Liver (tissue), 9 donors: Measurements from ENCODE around the gene ASB13. TPM values are rescaled to one million over a fixed set of nuclear protein-coding genes. Genes with fewer than 3 reads are reported as not detected.

Experiments used
- DNase-seq: peaks from one replicate; pipeline ENCODE4 v3.0.0-alpha.2; 2017; ENCODE audit warnings: low spot score
- H3K27ac ChIP-seq, 2 donors: one replicate each; pipeline ENCODE4 v1.7.0; 2013; ENCODE audit warnings: inconsistent platforms in 2 of 2, low read length in 2 of 2, control low read depth in 1 of 2, low read depth in 1 of 2, mild to moderate bottlenecking in 1 of 2
- H3K27me3 ChIP-seq, 4 donors: one replicate each; pipeline versions ENCODE4 v1.6.1 to v1.7.0; 2013; ENCODE audit warnings: low read length in 3 of 4, inconsistent platforms in 1 of 4, mild to moderate bottlenecking in 1 of 4, moderate library complexity in 1 of 4; ENCODE audit not compliant: control insufficient read depth in 4 of 4, insufficient read depth in 4 of 4
- H3K36me3 ChIP-seq, 4 donors: one replicate each; pipeline versions ENCODE4 v1.6.1 to v1.7.0; 2013; ENCODE audit warnings: low read length in 3 of 4, mild to moderate bottlenecking in 3 of 4, low read depth in 1 of 4, moderate library complexity in 1 of 4; ENCODE audit not compliant: control insufficient read depth in 4 of 4, insufficient read depth in 3 of 4
- H3K4me1 ChIP-seq, 4 donors: one replicate each; pipeline versions ENCODE4 v1.6.1 to v1.7.0; 2013; ENCODE audit warnings: low read length in 3 of 4, mild to moderate bottlenecking in 3 of 4, moderate library complexity in 1 of 4; ENCODE audit not compliant: control insufficient read depth in 4 of 4, insufficient read depth in 4 of 4
- H3K4me3 ChIP-seq, 3 donors: one replicate each; pipeline versions ENCODE4 v1.6.1 to v1.7.0; 2013; ENCODE audit warnings: low read length in 3 of 3, control low read depth in 1 of 3, low read depth in 1 of 3, mild to moderate bottlenecking in 1 of 3
- H3K9ac ChIP-seq, 2 donors: one replicate each; pipeline ENCODE4 v1.7.0; 2013; ENCODE audit warnings: low read length in 2 of 2, mild to moderate bottlenecking in 2 of 2, moderate library complexity in 2 of 2, control low read depth in 1 of 2, low read depth in 1 of 2
- H3K9me3 ChIP-seq, 4 donors: one replicate each; pipeline versions ENCODE4 v1.6.1 to v1.7.0; 2013; ENCODE audit warnings: low read length in 3 of 4; ENCODE audit not compliant: control insufficient read depth in 4 of 4
- CTCF ChIP-seq: fragments of 150-350 bp; IDR thresholded peaks from 2 replicates; pipeline ENCODE4 v1.5.1; 2017; ENCODE audit warnings: improper control_type of control experiment, low read depth, low read length; ENCODE audit not compliant: missing input control
- EGR1 ChIP-seq, 2 donors: IDR thresholded peaks; 2 replicates each; pipeline ENCODE4 v1.6.1; 2016 to 2018; ENCODE audit warnings: antibody characterized with exemption in 2 of 2, low read depth in 2 of 2
- FOXA1 ChIP-seq: IDR thresholded peaks from 2 replicates; pipeline ENCODE4 v1.6.1; 2016; ENCODE audit warnings: antibody characterized with exemption
- FOXA2 ChIP-seq: IDR thresholded peaks from 2 replicates; pipeline ENCODE4 v1.6.1; 2016; ENCODE audit warnings: antibody characterized with exemption
- HNF4A ChIP-seq, 2 donors: conservative IDR thresholded peaks; 2 replicates each; pipeline ENCODE4 v1.6.1; 2016; ENCODE audit warnings: antibody characterized with exemption in 2 of 2, mild to moderate bottlenecking in 2 of 2
- HNF4G ChIP-seq: IDR thresholded peaks from 2 replicates; pipeline ENCODE4 v1.6.1; 2016; ENCODE audit warnings: antibody characterized with exemption
- JUND ChIP-seq, 2 donors: IDR thresholded peaks; 2 replicates each; pipeline ENCODE4 v1.6.1; 2016; ENCODE audit warnings: antibody characterized with exemption in 2 of 2
- MAX ChIP-seq: IDR thresholded peaks from 2 replicates; pipeline ENCODE4 v1.6.1; 2016; ENCODE audit warnings: antibody characterized with exemption
- NR2F2 ChIP-seq: IDR thresholded peaks from 2 replicates; pipeline ENCODE4 v1.6.1; 2016; ENCODE audit warnings: antibody characterized with exemption
- RAD21 ChIP-seq, 2 donors: IDR thresholded peaks; 2 replicates each; pipeline ENCODE4 v1.6.1; 2016; ENCODE audit warnings: antibody characterized with exemption in 2 of 2, mild to moderate bottlenecking in 2 of 2
- RXRA ChIP-seq, 2 donors: IDR thresholded peaks; 2 replicates each; pipeline ENCODE4 v1.6.1; 2017 to 2018; ENCODE audit warnings: antibody characterized with exemption in 2 of 2, mild to moderate bottlenecking in 1 of 2
- SP1 ChIP-seq: IDR thresholded peaks from 2 replicates; pipeline ENCODE4 v1.6.1; 2018; ENCODE audit warnings: antibody characterized with exemption, mild to moderate bottlenecking
- TAF1 ChIP-seq: conservative IDR thresholded peaks from 2 replicates; pipeline ENCODE4 v1.6.1; 2016; ENCODE audit warnings: antibody characterized with exemption, mild to moderate bottlenecking
- YY1 ChIP-seq: IDR thresholded peaks from 2 replicates; pipeline ENCODE4 v1.6.1; 2016; ENCODE audit warnings: antibody characterized with exemption, mild to moderate bottlenecking
- WGBS: extraction: QIAGEN DNeasy Blood & Tissue Kit; methylation state at CpG from one replicate; pipeline ENCODE4 v1.1.7; 2013; 5-methylcytosine and 5-hydroxymethylcytosine counted together
- polyA plus RNA-seq, 2 donors: library from polyadenylated mRNA; stranded (reverse) in 1 of 2; unstranded in 1 of 2; fragments of 200-250 nt in 1 of 2; fragments of >200 nt in 1 of 2; fragmentation: Nextera tagmentation in 1 of 2; extraction: Ambion mirVana in 1 of 2; gene quantifications; one replicate each; pipeline versions ENCODE4 v1.2.1 to v1.2.3, GENCODE V29; 2013 to 2015
- total RNA-seq, 2 donors: library from RNA; depleted of rRNA; stranded (reverse); fragments of >200 nt; gene quantifications; one replicate each; pipeline ENCODE4 v1.2.3, GENCODE V29; 2014
- TF ChIP-seq, protein P1 (sequence below): IDR thresholded peaks from 2 replicates; pipeline ENCODE4 v1.6.1; 2016; ENCODE audit warnings: antibody characterized with exemption
- TF ChIP-seq, protein P2 (sequence below): IDR thresholded peaks from 2 replicates; pipeline ENCODE4 v1.6.1; 2016; ENCODE audit warnings: antibody characterized with exemption, mild to moderate bottlenecking
- TF ChIP-seq, protein P3 (sequence below): IDR thresholded peaks from 2 replicates; pipeline ENCODE4 v1.6.1; 2016; ENCODE audit warnings: antibody characterized with exemption
- donor health status: healthy.
- donor health status: healthy.
- donor health status: healthy.
- donor health status: healthy.
- donor health status: healthy.

The ASB13 gene
- total and polyA plus RNA-seq, 4 donors: 8.5 to 48.3 (median 42.5) TPM

- DNase-seq: peak; percentile 39
Measured at GRCh38 chr10:5618829-5619228, 47.6 kb downstream of the ASB13 start.

More at GRCh38 chr10:5618829-5619228, 47.6 kb downstream of the ASB13 start:
- no peaks in the 10 kb centered on the region for H3K36me3 ChIP-seq
- H3K27me3 ChIP-seq: no peaks in the 10 kb centered on the region
- H3K9ac ChIP-seq: no peak overlapping the region
- WGBS: 68% methylated on average over 12 of the region's 12 CpGs
- H3K27ac ChIP-seq: no peak overlapping the region
- H3K4me1 ChIP-seq: peaks cover 2 to 20% (median 14%) of the 10 kb centered on the region in 4 donors
- no peak overlapping the region for H3K4me3 ChIP-seq
- TF ChIP-seq FOXA2 (no peak), RXRA (IDR thresholded peaks at IDR 0.05) (no peak), EGR1 (IDR thresholded peaks at IDR 0.05; ENCODE audit: low read depth in 2 of 2) (no peak), CTCF (no peak), MAX (no peak), YY1 (no peak), HNF4A (conservative IDR thresholded peaks at IDR 0.05) (no peak), HNF4G (no peak), RAD21 (IDR thresholded peaks at IDR 0.05) (no peak), FOXA1 (no peak), NR2F2 (no peak), SP1 (no peak), JUND (IDR thresholded peaks at IDR 0.05) (no peak), TAF1 (no peak)
- TF ChIP-seq, protein P1, sequence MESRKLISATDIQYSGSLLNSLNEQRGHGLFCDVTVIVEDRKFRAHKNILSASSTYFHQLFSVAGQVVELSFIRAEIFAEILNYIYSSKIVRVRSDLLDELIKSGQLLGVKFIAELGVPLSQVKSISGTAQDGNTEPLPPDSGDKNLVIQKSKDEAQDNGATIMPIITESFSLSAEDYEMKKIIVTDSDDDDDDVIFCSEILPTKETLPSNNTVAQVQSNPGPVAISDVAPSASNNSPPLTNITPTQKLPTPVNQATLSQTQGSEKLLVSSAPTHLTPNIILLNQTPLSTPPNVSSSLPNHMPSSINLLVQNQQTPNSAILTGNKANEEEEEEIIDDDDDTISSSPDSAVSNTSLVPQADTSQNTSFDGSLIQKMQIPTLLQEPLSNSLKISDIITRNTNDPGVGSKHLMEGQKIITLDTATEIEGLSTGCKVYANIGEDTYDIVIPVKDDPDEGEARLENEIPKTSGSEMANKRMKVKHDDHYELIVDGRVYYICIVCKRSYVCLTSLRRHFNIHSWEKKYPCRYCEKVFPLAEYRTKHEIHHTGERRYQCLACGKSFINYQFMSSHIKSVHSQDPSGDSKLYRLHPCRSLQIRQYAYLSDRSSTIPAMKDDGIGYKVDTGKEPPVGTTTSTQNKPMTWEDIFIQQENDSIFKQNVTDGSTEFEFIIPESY: no peak
- TF ChIP-seq, protein P2, sequence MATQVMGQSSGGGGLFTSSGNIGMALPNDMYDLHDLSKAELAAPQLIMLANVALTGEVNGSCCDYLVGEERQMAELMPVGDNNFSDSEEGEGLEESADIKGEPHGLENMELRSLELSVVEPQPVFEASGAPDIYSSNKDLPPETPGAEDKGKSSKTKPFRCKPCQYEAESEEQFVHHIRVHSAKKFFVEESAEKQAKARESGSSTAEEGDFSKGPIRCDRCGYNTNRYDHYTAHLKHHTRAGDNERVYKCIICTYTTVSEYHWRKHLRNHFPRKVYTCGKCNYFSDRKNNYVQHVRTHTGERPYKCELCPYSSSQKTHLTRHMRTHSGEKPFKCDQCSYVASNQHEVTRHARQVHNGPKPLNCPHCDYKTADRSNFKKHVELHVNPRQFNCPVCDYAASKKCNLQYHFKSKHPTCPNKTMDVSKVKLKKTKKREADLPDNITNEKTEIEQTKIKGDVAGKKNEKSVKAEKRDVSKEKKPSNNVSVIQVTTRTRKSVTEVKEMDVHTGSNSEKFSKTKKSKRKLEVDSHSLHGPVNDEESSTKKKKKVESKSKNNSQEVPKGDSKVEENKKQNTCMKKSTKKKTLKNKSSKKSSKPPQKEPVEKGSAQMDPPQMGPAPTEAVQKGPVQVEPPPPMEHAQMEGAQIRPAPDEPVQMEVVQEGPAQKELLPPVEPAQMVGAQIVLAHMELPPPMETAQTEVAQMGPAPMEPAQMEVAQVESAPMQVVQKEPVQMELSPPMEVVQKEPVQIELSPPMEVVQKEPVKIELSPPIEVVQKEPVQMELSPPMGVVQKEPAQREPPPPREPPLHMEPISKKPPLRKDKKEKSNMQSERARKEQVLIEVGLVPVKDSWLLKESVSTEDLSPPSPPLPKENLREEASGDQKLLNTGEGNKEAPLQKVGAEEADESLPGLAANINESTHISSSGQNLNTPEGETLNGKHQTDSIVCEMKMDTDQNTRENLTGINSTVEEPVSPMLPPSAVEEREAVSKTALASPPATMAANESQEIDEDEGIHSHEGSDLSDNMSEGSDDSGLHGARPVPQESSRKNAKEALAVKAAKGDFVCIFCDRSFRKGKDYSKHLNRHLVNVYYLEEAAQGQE: no peak
- TF ChIP-seq, protein P3, sequence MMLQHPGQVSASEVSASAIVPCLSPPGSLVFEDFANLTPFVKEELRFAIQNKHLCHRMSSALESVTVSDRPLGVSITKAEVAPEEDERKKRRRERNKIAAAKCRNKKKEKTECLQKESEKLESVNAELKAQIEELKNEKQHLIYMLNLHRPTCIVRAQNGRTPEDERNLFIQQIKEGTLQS: no peak
- no peaks in the 10 kb centered on the region for H3K9me3 ChIP-seq
